HepG2 (cell line): ENCODE results near the gene ING5. TPM values are rescaled to one million over a fixed set of nuclear protein-coding genes. Genes with fewer than 3 reads are reported as not detected.

Experiments
- BCL6 ChIP-seq: IDR thresholded peaks from 2 replicates; pipeline ENCODE4 v1.6.1; 2016; ENCODE audit warnings: missing genetic modification reagents, missing compliant biosample characterization
- HDAC2 ChIP-seq: sonication (generic); formaldehyde crosslinking; IDR thresholded peaks from 2 replicates; pipeline ENCODE4 v1.4.0; 2020; ENCODE audit warnings: missing genetic modification reagents
- SETDB1 ChIP-seq: sonication (generic); formaldehyde crosslinking; IDR thresholded peaks from 2 replicates; pipeline ENCODE4 v1.5.1; 2020; ENCODE audit warnings: missing genetic modification reagents, mild to moderate bottlenecking, borderline replicate concordance
- ZBTB1 ChIP-seq: sonication (generic); formaldehyde crosslinking; IDR thresholded peaks from 2 replicates; pipeline ENCODE4 v1.4.0; 2020; ENCODE audit warnings: missing genetic modification reagents, borderline replicate concordance
- ZMYM2 ChIP-seq: sonication (generic); formaldehyde crosslinking; IDR thresholded peaks from 2 replicates; pipeline ENCODE4 v1.8.0; 2022; ENCODE audit warnings: mild to moderate bottlenecking, missing genetic modification reagents
- ZNF660 ChIP-seq: sonication (generic); formaldehyde crosslinking; IDR thresholded peaks from 2 replicates; pipeline ENCODE4 v1.5.1; 2020; ENCODE audit warnings: mild to moderate bottlenecking, low read depth, missing genetic modification reagents, borderline replicate concordance
- ZNF781 ChIP-seq: sonication (generic); formaldehyde crosslinking; IDR thresholded peaks from 2 replicates; pipeline ENCODE4 v1.5.1; 2020; ENCODE audit warnings: borderline replicate concordance, mild to moderate bottlenecking, missing genetic modification reagents; ENCODE audit errors: not compliant biosample characterization
- polyA plus RNA-seq, 8 experiments: library from polyadenylated mRNA; depleted of rRNA in 3 of 8; stranded (reverse) in 7 of 8; unstranded in 1 of 8; fragments of >200 nt; fragmentation: Illumina TruSeq in 4 of 8; extraction: Trizol in 4 of 8; gene quantifications; 2 replicates each; pipeline versions ENCODE4 v1.2.1 to v1.2.3, GENCODE V29; 2011 to 2016; ENCODE audit warnings: low read depth in 4 of 8, missing spikeins in 1 of 8, mixed read lengths in 1 of 8; ENCODE audit not compliant: insufficient read depth in 1 of 8
- total RNA-seq, 5 experiments: library from RNA; depleted of rRNA; stranded (reverse); fragments of >200 nt; fragmentation: Illumina TruSeq; extraction: Trizol; gene quantifications; 2 replicates each; pipeline ENCODE4 v1.2.3, GENCODE V29; 2016; ENCODE audit warnings: low read depth in 1 of 5
- TF ChIP-seq, protein P1 (sequence below), 2 experiments: fragments of 450-650 bp in 1 of 2; sonication (generic) in 1 of 2; formaldehyde crosslinking in 1 of 2; IDR thresholded peaks; 2 replicates each; pipeline versions ENCODE4 v1.6.1 to v1.8.0; 2016 to 2022; ENCODE audit warnings: antibody characterized with exemption in 1 of 2, mild to moderate bottlenecking in 1 of 2, missing genetic modification reagents in 1 of 2
- TF ChIP-seq, protein P2 (sequence below): sonication (generic); formaldehyde crosslinking; IDR thresholded peaks from one replicate; pipeline ENCODE4 v1.5.1; 2020; ENCODE audit warnings: mild to moderate bottlenecking, missing genetic modification reagents; ENCODE audit errors: not compliant biosample characterization

The ING5 gene
- total and polyA plus RNA-seq, 2 of the 13 experiments (the other 11 are each of a cell fraction or from before 2014, with no cell fraction given), result 61.9 to 71.9 TPM

DNA sequence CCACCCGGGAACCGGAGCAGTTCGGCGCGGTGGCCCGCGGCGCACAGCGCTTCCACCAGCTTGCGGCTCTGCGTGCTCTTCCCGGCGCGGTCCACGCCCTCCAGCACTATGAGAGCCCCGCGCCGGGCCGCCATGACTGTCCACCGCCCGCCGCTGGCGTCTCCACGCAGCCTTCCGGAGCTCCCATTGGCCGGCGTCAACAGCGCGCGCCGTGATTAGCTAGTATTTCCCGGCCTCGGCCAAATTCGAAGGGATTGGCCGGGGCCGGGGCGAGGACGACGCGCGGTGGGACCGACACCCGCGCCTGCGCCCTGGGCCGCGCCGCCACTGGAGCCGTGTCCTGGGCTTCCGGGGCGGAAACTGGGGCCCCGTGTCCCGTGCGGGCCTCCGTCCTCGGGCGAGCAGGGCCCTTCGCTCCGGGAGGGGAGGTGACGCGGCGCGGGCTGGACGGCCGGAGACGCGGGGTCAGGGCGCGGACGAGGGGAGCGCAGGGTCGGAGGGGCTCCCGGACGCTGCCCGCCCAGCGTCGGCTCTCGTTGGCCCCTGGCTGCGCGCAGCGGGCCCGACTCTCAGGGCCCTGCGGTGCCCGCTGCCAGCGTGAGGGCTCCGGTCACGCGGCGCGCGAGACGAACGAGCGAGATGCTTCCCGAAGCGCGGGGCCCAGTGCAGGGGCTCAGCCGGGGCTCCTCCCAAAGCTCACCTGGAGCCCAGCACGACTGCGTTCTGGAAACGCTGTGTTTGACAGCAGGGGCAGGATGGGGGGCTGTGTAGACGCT, 15.0 kb upstream of the ING5 start, which contains the start of gene DTYMK (continued):
- 0 out of 2 replicates have a peak, but pooled peaks have one; percentile 5 for TF ChIP-seq BCL6 (CRISPR knock-in tag)
- TF ChIP-seq ZBTB1, result 0 out of 2 replicates have a peak, but pooled peaks have one; percentile 24
- TF ChIP-seq, protein P1, sequence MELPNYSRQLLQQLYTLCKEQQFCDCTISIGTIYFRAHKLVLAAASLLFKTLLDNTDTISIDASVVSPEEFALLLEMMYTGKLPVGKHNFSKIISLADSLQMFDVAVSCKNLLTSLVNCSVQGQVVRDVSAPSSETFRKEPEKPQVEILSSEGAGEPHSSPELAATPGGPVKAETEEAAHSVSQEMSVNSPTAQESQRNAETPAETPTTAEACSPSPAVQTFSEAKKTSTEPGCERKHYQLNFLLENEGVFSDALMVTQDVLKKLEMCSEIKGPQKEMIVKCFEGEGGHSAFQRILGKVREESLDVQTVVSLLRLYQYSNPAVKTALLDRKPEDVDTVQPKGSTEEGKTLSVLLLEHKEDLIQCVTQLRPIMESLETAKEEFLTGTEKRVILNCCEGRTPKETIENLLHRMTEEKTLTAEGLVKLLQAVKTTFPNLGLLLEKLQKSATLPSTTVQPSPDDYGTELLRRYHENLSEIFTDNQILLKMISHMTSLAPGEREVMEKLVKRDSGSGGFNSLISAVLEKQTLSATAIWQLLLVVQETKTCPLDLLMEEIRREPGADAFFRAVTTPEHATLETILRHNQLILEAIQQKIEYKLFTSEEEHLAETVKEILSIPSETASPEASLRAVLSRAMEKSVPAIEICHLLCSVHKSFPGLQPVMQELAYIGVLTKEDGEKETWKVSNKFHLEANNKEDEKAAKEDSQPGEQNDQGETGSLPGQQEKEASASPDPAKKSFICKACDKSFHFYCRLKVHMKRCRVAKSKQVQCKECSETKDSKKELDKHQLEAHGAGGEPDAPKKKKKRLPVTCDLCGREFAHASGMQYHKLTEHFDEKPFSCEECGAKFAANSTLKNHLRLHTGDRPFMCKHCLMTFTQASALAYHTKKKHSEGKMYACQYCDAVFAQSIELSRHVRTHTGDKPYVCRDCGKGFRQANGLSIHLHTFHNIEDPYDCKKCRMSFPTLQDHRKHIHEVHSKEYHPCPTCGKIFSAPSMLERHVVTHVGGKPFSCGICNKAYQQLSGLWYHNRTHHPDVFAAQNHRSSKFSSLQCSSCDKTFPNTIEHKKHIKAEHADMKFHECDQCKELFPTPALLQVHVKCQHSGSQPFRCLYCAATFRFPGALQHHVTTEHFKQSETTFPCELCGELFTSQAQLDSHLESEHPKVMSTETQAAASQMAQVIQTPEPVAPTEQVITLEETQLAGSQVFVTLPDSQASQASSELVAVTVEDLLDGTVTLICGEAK (IDR thresholded peaks at IDR 0.05), result no peak
- TF ChIP-seq, protein P1 (CRISPR knock-in tag; IDR thresholded peaks at IDR 0.05), result peak; percentile 73
- TF ChIP-seq, protein P2, sequence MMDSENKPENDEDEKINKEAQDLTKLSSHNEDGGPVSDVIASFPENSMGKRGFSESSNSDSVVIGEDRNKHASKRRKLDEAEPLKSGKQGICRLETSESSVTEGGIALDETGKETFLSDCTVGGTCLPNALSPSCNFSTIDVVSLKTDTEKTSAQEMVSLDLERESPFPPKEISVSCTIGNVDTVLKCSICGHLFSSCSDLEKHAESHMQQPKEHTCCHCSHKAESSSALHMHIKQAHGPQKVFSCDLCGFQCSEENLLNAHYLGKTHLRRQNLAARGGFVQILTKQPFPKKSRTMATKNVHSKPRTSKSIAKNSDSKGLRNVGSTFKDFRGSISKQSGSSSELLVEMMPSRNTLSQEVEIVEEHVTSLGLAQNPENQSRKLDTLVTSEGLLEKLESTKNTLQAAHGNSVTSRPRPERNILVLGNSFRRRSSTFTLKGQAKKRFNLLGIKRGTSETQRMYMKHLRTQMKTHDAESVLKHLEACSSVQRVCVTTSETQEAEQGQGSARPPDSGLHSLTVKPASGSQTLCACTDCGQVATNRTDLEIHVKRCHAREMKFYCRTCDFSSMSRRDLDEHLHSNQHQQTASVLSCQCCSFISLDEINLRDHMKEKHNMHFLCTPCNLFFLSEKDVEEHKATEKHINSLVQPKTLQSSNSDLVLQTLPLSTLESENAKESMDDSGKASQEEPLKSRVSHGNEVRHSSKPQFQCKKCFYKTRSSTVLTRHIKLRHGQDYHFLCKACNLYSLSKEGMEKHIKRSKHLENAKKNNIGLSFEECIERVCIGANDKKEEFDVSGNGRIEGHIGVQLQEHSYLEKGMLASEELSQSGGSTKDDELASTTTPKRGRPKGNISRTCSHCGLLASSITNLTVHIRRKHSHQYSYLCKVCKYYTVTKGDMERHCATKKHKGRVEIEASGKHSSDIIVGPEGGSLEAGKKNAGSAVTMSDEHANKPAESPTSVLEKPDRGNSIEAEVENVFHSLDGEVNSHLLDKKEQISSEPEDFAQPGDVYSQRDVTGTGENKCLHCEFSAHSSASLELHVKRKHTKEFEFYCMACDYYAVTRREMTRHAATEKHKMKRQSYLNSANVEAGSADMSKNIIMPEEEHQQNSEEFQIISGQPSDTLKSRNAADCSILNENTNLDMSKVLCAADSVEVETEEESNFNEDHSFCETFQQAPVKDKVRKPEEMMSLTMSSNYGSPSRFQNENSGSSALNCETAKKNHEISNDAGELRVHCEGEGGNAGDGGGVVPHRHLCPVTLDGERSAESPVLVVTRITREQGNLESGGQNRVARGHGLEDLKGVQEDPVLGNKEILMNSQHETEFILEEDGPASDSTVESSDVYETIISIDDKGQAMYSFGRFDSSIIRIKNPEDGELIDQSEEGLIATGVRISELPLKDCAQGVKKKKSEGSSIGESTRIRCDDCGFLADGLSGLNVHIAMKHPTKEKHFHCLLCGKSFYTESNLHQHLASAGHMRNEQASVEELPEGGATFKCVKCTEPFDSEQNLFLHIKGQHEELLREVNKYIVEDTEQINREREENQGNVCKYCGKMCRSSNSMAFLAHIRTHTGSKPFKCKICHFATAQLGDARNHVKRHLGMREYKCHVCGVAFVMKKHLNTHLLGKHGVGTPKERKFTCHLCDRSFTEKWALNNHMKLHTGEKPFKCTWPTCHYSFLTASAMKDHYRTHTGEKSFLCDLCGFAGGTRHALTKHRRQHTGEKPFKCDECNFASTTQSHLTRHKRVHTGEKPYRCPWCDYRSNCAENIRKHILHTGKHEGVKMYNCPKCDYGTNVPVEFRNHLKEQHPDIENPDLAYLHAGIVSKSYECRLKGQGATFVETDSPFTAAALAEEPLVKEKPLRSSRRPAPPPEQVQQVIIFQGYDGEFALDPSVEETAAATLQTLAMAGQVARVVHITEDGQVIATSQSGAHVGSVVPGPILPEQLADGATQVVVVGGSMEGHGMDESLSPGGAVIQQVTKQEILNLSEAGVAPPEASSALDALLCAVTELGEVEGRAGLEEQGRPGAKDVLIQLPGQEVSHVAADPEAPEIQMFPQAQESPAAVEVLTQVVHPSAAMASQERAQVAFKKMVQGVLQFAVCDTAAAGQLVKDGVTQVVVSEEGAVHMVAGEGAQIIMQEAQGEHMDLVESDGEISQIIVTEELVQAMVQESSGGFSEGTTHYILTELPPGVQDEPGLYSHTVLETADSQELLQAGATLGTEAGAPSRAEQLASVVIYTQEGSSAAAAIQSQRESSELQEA (CRISPR knock-in tag), result no peak
- TF ChIP-seq ZNF660, result no peak
- peak; percentile 70 for TF ChIP-seq HDAC2 (CRISPR knock-in tag)
- TF ChIP-seq SETDB1 (CRISPR knock-in tag), result no peak
- no peak for TF ChIP-seq ZNF781 (CRISPR knock-in tag)
- TF ChIP-seq ZMYM2 (CRISPR knock-in tag), result no peak
